ENCODE measurements around the gene MYBPC3.
A peak's percentile ranks its signal among the peaks of the same experiment; 100 is the strongest.

MYBPC3 gene

GRCh38 chr11:47352556-47352955 lies at the start of gene MYBPC3:
Gene MYBPC3 (minus strand): TSS chr11:47352702. CDS start chr11:47352647, 55 bp downstream.
- H3K27ac Mint-ChIP-seq = no peak within 1 kb of the TSS
- no peak within 1 kb of the TSS for H3K4me3 Mint-ChIP-seq
- H3K4me1 Mint-ChIP-seq (ENCODE audit: low read depth) = no peaks in the 10 kb centered on the region
- no peaks in the 10 kb centered on the region for H3K36me3 Mint-ChIP-seq (ENCODE audit: low read depth)
- H3K9me3 Mint-ChIP-seq = no peaks in the 10 kb centered on the region
- H3K27me3 Mint-ChIP-seq (ENCODE audit: low read depth) = no peaks in the 10 kb centered on the region

GRCh38 chr11:47400768-47401279 lies 48.3 kb upstream of the MYBPC3 start:
- Mint-ChIP-seq H3K9me3 (no peaks in the 10 kb centered on the region), H3K4me1 (ENCODE audit: low read depth) (peaks cover 11% of the 10 kb centered on the region), H3K27me3 (ENCODE audit: low read depth) (no peaks in the 10 kb centered on the region), H3K36me3 (ENCODE audit: low read depth) (no peaks in the 10 kb centered on the region), H3K4me3 (peak overlapping the region; percentile 75), H3K27ac (peak overlapping the region; percentile 64)

GRCh38 chr11:47399860-47400767 lies 47.6 kb upstream of the MYBPC3 start:
- H3K4me1 Mint-ChIP-seq (ENCODE audit: low read depth) = peaks cover 13% of the 10 kb centered on the region
- no peaks in the 10 kb centered on the region for H3K36me3 Mint-ChIP-seq (ENCODE audit: low read depth)
- no peaks in the 10 kb centered on the region for H3K27me3 Mint-ChIP-seq (ENCODE audit: low read depth)
- H3K9me3 Mint-ChIP-seq = no peaks in the 10 kb centered on the region
- peak overlapping the region; percentile 76 for H3K4me3 Mint-ChIP-seq
- H3K27ac Mint-ChIP-seq = peak overlapping the region; percentile 64

- no peak overlapping the region for H3K4me3 Mint-ChIP-seq
- peaks cover 17% of the 10 kb centered on the region for H3K4me1 Mint-ChIP-seq (ENCODE audit: low read depth)
- H3K27me3 Mint-ChIP-seq (ENCODE audit: low read depth) = no peaks in the 10 kb centered on the region
- H3K9me3 Mint-ChIP-seq = no peaks in the 10 kb centered on the region
- H3K27ac Mint-ChIP-seq = peak overlapping the region; percentile 15
- no peaks in the 10 kb centered on the region for H3K36me3 Mint-ChIP-seq (ENCODE audit: low read depth)
Observed at GRCh38 chr11:47398551-47398950, 46.0 kb upstream of the MYBPC3 start.

- Mint-ChIP-seq H3K4me1 (ENCODE audit: low read depth) (peaks cover 17% of the 10 kb centered on the region), H3K36me3 (ENCODE audit: low read depth) (no peaks in the 10 kb centered on the region), H3K4me3 (no peak overlapping the region), H3K27me3 (ENCODE audit: low read depth) (no peaks in the 10 kb centered on the region), H3K9me3 (no peaks in the 10 kb centered on the region), H3K27ac (peak overlapping the region; percentile 15)
Observed at GRCh38 chr11:47398011-47398410, 45.5 kb upstream of the MYBPC3 start.

- H3K27me3 Mint-ChIP-seq (ENCODE audit: low read depth) = no peaks in the 10 kb centered on the region
- H3K27ac Mint-ChIP-seq = no peak overlapping the region
- no peak overlapping the region for H3K4me3 Mint-ChIP-seq
- peaks cover 16% of the 10 kb centered on the region for H3K4me1 Mint-ChIP-seq (ENCODE audit: low read depth)
- no peaks in the 10 kb centered on the region for H3K9me3 Mint-ChIP-seq
- no peaks in the 10 kb centered on the region for H3K36me3 Mint-ChIP-seq (ENCODE audit: low read depth)
Observed at GRCh38 chr11:47396049-47396320, 43.5 kb upstream of the MYBPC3 start.

GRCh38 chr11:47395223-47396048 lies 42.9 kb upstream of the MYBPC3 start:
- no peaks in the 10 kb centered on the region for H3K9me3 Mint-ChIP-seq
- H3K27me3 Mint-ChIP-seq (ENCODE audit: low read depth) = no peaks in the 10 kb centered on the region
- H3K4me1 Mint-ChIP-seq (ENCODE audit: low read depth) = peaks cover 12% of the 10 kb centered on the region
- no peaks in the 10 kb centered on the region for H3K36me3 Mint-ChIP-seq (ENCODE audit: low read depth)
- peak overlapping the region; percentile 40 for H3K4me3 Mint-ChIP-seq
- peak overlapping the region; percentile 88 for H3K27ac Mint-ChIP-seq

- H3K9me3 Mint-ChIP-seq = no peaks in the 10 kb centered on the region
- no peaks in the 10 kb centered on the region for H3K36me3 Mint-ChIP-seq (ENCODE audit: low read depth)
- H3K27me3 Mint-ChIP-seq (ENCODE audit: low read depth) = no peaks in the 10 kb centered on the region
Observed at GRCh38 chr11:47394322-47395222, 42.1 kb upstream of the MYBPC3 start.

GRCh38 chr11:47394050-47394321 lies 41.5 kb upstream of the MYBPC3 start:
- H3K4me1 Mint-ChIP-seq (ENCODE audit: low read depth) = peaks cover 15% of the 10 kb centered on the region
- H3K36me3 Mint-ChIP-seq (ENCODE audit: low read depth) = no peaks in the 10 kb centered on the region
- H3K4me3 Mint-ChIP-seq = no peak overlapping the region
- H3K27me3 Mint-ChIP-seq (ENCODE audit: low read depth) = no peaks in the 10 kb centered on the region
- no peaks in the 10 kb centered on the region for H3K9me3 Mint-ChIP-seq
- peak overlapping the region; percentile 89 for H3K27ac Mint-ChIP-seq

More at GRCh38 chr11:47394322-47395222, 42.1 kb upstream of the MYBPC3 start:
- peak overlapping the region; percentile 67 for H3K4me3 Mint-ChIP-seq
- H3K27ac Mint-ChIP-seq = peak overlapping the region; percentile 89
- H3K4me1 Mint-ChIP-seq (ENCODE audit: low read depth) = peaks cover 13% of the 10 kb centered on the region

GRCh38 chr11:47393163-47394049 lies 40.9 kb upstream of the MYBPC3 start:
- Mint-ChIP-seq H3K9me3 (no peaks in the 10 kb centered on the region), H3K27me3 (ENCODE audit: low read depth) (no peaks in the 10 kb centered on the region), H3K4me3 (no peak overlapping the region), H3K27ac (peak overlapping the region; percentile 89), H3K4me1 (ENCODE audit: low read depth) (peaks cover 15% of the 10 kb centered on the region), H3K36me3 (ENCODE audit: low read depth) (no peaks in the 10 kb centered on the region)

GRCh38 chr11:47392546-47393162 lies 40.2 kb upstream of the MYBPC3 start:
- H3K27ac Mint-ChIP-seq = no peak overlapping the region
- peaks cover 15% of the 10 kb centered on the region for H3K4me1 Mint-ChIP-seq (ENCODE audit: low read depth)

GRCh38 chr11:47391711-47392432 lies 39.4 kb upstream of the MYBPC3 start:
- Mint-ChIP-seq H3K27ac (peak overlapping the region; percentile 57), H3K9me3 (no peaks in the 10 kb centered on the region), H3K27me3 (ENCODE audit: low read depth) (no peaks in the 10 kb centered on the region), H3K4me1 (ENCODE audit: low read depth) (peaks cover 15% of the 10 kb centered on the region), H3K36me3 (ENCODE audit: low read depth) (no peaks in the 10 kb centered on the region), H3K4me3 (no peak overlapping the region)

More at GRCh38 chr11:47392546-47393162, 40.2 kb upstream of the MYBPC3 start:
- no peaks in the 10 kb centered on the region for H3K36me3 Mint-ChIP-seq (ENCODE audit: low read depth)
- no peaks in the 10 kb centered on the region for H3K9me3 Mint-ChIP-seq
- H3K4me3 Mint-ChIP-seq = no peak overlapping the region
- H3K27me3 Mint-ChIP-seq (ENCODE audit: low read depth) = no peaks in the 10 kb centered on the region

All from T-helper 1 cell treated with Interleukin-12 subunit alpha and Interleukin-12 subunit beta and Interleukin-4 antibody, amounts not matched to agents 30 μg/mL and 1 μg/mL, for 36 hours (primary cell).